Peyer's patch (tissue), 4 donors: Measurements from ENCODE around the gene PSMG4.

ENCODE experiments used
- POLR2A ChIP-seq, 2 donors: fragments of 450-650 bp; IDR thresholded peaks; one replicate each; pipeline ENCODE4 v1.5.1; 2017; ENCODE audit warnings: antibody characterized with exemption in 2 of 2, mild to moderate bottlenecking in 2 of 2, moderate library complexity in 2 of 2
- TF ChIP-seq, protein P1 (sequence below), 6 experiments: fragments of 450-650 bp in 4 of 6; fragments of 200-600 bp in 2 of 6; sonication (generic) in 1 of 6; IDR thresholded peaks; one replicate each; pipeline ENCODE4 v1.5.1; 2017 to 2019; ENCODE audit warnings: antibody characterized with exemption in 6 of 6, mild to moderate bottlenecking in 3 of 6, moderate library complexity in 1 of 6

DNA sequence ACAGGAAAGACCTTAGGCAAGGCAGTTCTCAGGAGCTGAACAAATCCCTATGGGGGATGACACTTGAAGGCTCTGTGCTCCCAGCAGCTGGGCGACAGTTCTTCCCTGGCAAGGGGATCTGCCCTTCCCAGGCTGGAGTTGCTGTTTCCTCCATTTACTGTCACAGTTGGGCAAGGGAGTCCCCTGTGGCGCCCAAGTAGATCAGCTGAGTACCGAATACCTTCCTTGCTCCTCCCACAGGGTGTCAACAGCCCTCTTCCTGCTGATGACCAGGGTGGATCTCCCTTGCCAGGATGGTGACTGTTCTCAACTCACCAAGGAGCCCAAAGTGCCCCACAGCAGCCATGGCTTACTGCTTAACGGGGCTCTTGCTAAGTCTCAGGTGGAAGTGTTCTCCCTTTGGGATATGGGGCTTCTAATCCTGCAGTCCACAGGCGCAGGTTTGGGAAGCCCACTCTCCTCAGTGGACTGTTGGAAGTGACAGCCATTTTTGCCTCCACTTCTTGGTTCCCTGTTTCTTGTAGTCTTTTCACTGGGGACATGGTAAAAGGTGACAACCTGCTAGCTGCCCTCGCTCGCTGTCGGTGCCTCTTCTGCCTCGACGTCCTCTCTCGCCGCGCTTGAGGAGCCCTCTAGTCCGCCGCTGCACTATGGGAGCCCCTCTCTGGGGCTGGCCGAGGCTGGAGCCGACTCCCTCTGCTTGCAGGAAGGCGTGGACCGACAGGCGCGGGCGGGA lies 5.7 kb upstream of the PSMG4 start:
- TF ChIP-seq, protein P1, sequence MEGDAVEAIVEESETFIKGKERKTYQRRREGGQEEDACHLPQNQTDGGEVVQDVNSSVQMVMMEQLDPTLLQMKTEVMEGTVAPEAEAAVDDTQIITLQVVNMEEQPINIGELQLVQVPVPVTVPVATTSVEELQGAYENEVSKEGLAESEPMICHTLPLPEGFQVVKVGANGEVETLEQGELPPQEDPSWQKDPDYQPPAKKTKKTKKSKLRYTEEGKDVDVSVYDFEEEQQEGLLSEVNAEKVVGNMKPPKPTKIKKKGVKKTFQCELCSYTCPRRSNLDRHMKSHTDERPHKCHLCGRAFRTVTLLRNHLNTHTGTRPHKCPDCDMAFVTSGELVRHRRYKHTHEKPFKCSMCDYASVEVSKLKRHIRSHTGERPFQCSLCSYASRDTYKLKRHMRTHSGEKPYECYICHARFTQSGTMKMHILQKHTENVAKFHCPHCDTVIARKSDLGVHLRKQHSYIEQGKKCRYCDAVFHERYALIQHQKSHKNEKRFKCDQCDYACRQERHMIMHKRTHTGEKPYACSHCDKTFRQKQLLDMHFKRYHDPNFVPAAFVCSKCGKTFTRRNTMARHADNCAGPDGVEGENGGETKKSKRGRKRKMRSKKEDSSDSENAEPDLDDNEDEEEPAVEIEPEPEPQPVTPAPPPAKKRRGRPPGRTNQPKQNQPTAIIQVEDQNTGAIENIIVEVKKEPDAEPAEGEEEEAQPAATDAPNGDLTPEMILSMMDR (IDR thresholded peaks at IDR 0.05): no peak
- no peak for TF ChIP-seq POLR2A (IDR thresholded peaks at IDR 0.05)
